Astrocyte (in vitro differentiated cells and primary cell): ENCODE results near the gene ZBTB16. TPM values are rescaled to one million over a fixed set of nuclear protein-coding genes. Genes with fewer than 3 reads are reported as not detected.

Experiments
- DNase-seq: peaks from one replicate; pipeline ENCODE4 v3.0.0-alpha.2; 2010; ENCODE audit warnings: low read depth
- FAIRE-seq: peaks from 2 replicates; lab custom pipeline; 2011; peaks lifted over from hg19 to GRCh38; lab: Jason Lieb, UNC
- H2AFZ ChIP-seq: 2 replicates; pipeline ENCODE4 v1.6.0; 2012; ENCODE audit warnings: low read depth, low read length, inconsistent platforms
- H3K27ac ChIP-seq: 2 replicates; pipeline ENCODE4 v1.5.1; 2011; ENCODE audit warnings: low read depth, low read length, inconsistent platforms
- H3K27me3 ChIP-seq: 2 replicates; pipeline ENCODE4 v1.6.0; 2011; ENCODE audit warnings: low read length, inconsistent platforms; ENCODE audit not compliant: insufficient read depth
- H3K36me3 ChIP-seq: 2 replicates; pipeline ENCODE4 v1.5.1; 2011; ENCODE audit warnings: low read length, inconsistent platforms; ENCODE audit not compliant: insufficient read depth
- H3K4me1 ChIP-seq: 2 replicates; pipeline ENCODE4 v1.5.1; 2011; ENCODE audit warnings: low read length, inconsistent platforms; ENCODE audit not compliant: insufficient read depth
- H3K4me2 ChIP-seq: 2 replicates; pipeline ENCODE4 v1.6.0; 2012; ENCODE audit warnings: low read length, inconsistent platforms
- H3K4me3 ChIP-seq: 2 replicates; pipeline ENCODE4 v1.5.1; 2011; ENCODE audit warnings: low read depth, mild to moderate bottlenecking, low read length, inconsistent platforms; ENCODE audit not compliant: insufficient read depth
- H3K79me2 ChIP-seq: 2 replicates; pipeline ENCODE4 v1.6.0; 2012; ENCODE audit warnings: mild to moderate bottlenecking, low read length, inconsistent platforms; ENCODE audit not compliant: insufficient read depth
- H3K9ac ChIP-seq: 2 replicates; pipeline ENCODE4 v1.6.0; 2012; ENCODE audit warnings: mild to moderate bottlenecking, low read length, inconsistent platforms
- H3K9me3 ChIP-seq: 2 replicates; pipeline ENCODE4 v1.5.1; 2012; ENCODE audit warnings: low read depth, mild to moderate bottlenecking, low read length, inconsistent platforms; ENCODE audit not compliant: insufficient read depth
- H4K20me1 ChIP-seq: 2 replicates; pipeline ENCODE4 v1.6.0; 2012; ENCODE audit warnings: low read length, inconsistent platforms; ENCODE audit not compliant: insufficient read depth
- H3K27ac Mint-ChIP-seq: one replicate; pipeline ENCODE4 v1.8.0; 2021; ENCODE audit warnings: mild to moderate bottlenecking, mixed read lengths; ENCODE audit not compliant: unreplicated experiment
- H3K27me3 Mint-ChIP-seq: one replicate; pipeline ENCODE4 v1.8.0; 2021; ENCODE audit warnings: low read depth, mixed read lengths; ENCODE audit not compliant: unreplicated experiment
- H3K36me3 Mint-ChIP-seq: one replicate; pipeline ENCODE4 v1.8.0; 2021; ENCODE audit warnings: low read depth, mixed read lengths; ENCODE audit not compliant: unreplicated experiment
- H3K4me1 Mint-ChIP-seq: one replicate; pipeline ENCODE4 v1.8.0; 2021; ENCODE audit warnings: low read depth, mixed read lengths; ENCODE audit not compliant: unreplicated experiment
- H3K4me3 Mint-ChIP-seq: one replicate; pipeline ENCODE4 v1.8.0; 2021; ENCODE audit warnings: mild to moderate bottlenecking, moderate library complexity, mixed read lengths; ENCODE audit not compliant: unreplicated experiment
- H3K9me3 Mint-ChIP-seq: one replicate; pipeline ENCODE4 v1.8.0; 2021; ENCODE audit warnings: mild to moderate bottlenecking, mixed read lengths; ENCODE audit not compliant: unreplicated experiment
- EZH2 ChIP-seq: IDR thresholded peaks from 2 replicates; pipeline ENCODE4 v1.6.1; 2012; ENCODE audit warnings: mild to moderate bottlenecking, low read length, inconsistent platforms; ENCODE audit not compliant: insufficient read depth
- total RNA-seq: library from RNA; stranded (reverse); gene quantifications from 2 replicates; pipeline ENCODE4 v1.2.1, GENCODE V29; 2021
- TF ChIP-seq, protein P1 (sequence below): IDR thresholded peaks from 2 replicates; pipeline ENCODE4 v1.5.1; 2011; ENCODE audit warnings: low read depth, mild to moderate bottlenecking, inconsistent platforms, low read length, moderate library complexity; ENCODE audit not compliant: insufficient read depth

ZBTB16 gene
- total RNA-seq, 1 donor from 2014 or later: 0.50 TPM

DNA sequence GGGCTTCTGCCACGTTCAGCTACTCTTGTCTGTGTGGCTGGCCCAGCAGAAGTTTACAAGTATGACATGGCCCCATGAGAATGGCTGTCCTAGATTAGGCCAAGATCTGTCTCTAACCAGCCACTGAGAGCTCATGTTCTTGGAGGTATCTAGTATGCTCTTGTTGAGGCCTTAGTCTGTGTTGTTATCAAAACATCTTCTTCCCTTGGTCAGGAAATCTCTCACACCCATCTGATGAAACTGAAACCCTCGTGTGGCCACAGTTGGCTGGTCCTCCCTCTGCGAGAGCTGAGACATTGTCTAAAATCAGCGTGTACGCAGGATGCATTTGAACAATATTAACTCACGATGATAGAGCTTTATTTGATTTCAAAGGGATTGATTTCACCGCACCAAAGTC, 127.7 kb downstream of the ZBTB16 start:
- H2AFZ ChIP-seq: no peak overlapping the region
- no peaks in the 10 kb centered on the region for H3K79me2 ChIP-seq
- DNase-seq: no peak
- peaks cover 17% of the 10 kb centered on the region for H3K9me3 Mint-ChIP-seq
- H3K27me3 ChIP-seq: peaks cover 25% of the 10 kb centered on the region
- FAIRE-seq: no peak
- peaks cover 39% of the 10 kb centered on the region for H3K27me3 Mint-ChIP-seq
- no peaks in the 10 kb centered on the region for H4K20me1 ChIP-seq
- H3K4me2 ChIP-seq: no peak overlapping the region
- H3K27ac Mint-ChIP-seq: no peak overlapping the region
- no peaks in the 10 kb centered on the region for H3K4me1 Mint-ChIP-seq
- TF ChIP-seq EZH2: no peak
- TF ChIP-seq, protein P1, sequence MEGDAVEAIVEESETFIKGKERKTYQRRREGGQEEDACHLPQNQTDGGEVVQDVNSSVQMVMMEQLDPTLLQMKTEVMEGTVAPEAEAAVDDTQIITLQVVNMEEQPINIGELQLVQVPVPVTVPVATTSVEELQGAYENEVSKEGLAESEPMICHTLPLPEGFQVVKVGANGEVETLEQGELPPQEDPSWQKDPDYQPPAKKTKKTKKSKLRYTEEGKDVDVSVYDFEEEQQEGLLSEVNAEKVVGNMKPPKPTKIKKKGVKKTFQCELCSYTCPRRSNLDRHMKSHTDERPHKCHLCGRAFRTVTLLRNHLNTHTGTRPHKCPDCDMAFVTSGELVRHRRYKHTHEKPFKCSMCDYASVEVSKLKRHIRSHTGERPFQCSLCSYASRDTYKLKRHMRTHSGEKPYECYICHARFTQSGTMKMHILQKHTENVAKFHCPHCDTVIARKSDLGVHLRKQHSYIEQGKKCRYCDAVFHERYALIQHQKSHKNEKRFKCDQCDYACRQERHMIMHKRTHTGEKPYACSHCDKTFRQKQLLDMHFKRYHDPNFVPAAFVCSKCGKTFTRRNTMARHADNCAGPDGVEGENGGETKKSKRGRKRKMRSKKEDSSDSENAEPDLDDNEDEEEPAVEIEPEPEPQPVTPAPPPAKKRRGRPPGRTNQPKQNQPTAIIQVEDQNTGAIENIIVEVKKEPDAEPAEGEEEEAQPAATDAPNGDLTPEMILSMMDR: no peak
- H3K4me3 ChIP-seq: no peak overlapping the region
- no peaks in the 10 kb centered on the region for H3K4me1 ChIP-seq
- no peak overlapping the region for H3K4me3 Mint-ChIP-seq
- H3K36me3 ChIP-seq: no peaks in the 10 kb centered on the region
- peaks cover 2% of the 10 kb centered on the region for H3K36me3 Mint-ChIP-seq
- H3K9me3 ChIP-seq: peaks cover 3% of the 10 kb centered on the region
- H3K27ac ChIP-seq: no peak overlapping the region
- H3K9ac ChIP-seq: no peak overlapping the region

DNA sequence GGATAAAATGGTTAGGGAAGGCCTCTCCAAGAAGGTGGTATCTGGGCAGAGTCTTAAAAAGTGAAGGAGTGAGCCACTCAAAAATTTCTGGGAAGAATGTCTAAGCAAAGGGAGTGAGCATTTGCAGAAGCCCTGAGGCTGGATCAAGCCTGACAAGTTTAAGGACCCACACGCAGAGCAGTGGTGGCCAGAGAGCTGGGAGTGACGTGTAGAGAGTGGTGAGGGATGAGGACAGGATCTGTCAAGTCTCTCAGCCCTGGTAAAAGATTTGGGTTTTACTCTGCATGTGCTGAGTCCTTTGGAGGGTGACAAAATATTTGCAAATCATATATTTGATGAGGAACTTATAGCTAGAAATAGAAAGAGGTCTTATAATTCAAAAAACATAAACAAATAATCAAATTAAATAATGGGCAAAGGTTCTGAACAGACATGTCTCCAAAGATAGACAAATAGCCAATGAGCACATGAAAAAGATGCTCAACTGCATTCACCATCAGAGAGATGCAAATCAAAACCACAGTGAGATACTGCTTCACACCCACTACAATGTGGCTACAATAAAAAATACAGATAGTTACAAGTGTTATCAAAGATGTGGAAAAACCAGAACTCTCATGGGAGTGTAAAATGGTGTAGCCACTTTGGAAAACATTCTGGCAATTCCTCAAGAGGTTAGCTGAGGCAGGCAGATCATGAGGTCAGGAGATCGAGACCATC, 129.5 kb downstream of the ZBTB16 start:
- H3K4me3 ChIP-seq: no peak overlapping the region
- no peak overlapping the region for H3K4me2 ChIP-seq
- FAIRE-seq (no peak), DNase-seq (no peak)
- Mint-ChIP-seq H3K4me3 (no peak overlapping the region), H3K36me3 (no peaks in the 10 kb centered on the region), H3K27me3 (peaks cover 34% of the 10 kb centered on the region), H3K4me1 (no peaks in the 10 kb centered on the region), H3K9me3 (peaks cover 17% of the 10 kb centered on the region), H3K27ac (no peak overlapping the region)
- H3K27me3 ChIP-seq: peaks cover 12% of the 10 kb centered on the region
- no peaks in the 10 kb centered on the region for H3K79me2 ChIP-seq
- no peak overlapping the region for H3K9ac ChIP-seq
- no peaks in the 10 kb centered on the region for H3K9me3 ChIP-seq
- H4K20me1 ChIP-seq: no peaks in the 10 kb centered on the region
- no peak overlapping the region for H3K27ac ChIP-seq
- TF ChIP-seq EZH2: no peak
- TF ChIP-seq, protein P1: no peak
- H2AFZ ChIP-seq: no peak overlapping the region
- no peaks in the 10 kb centered on the region for H3K4me1 ChIP-seq
- no peaks in the 10 kb centered on the region for H3K36me3 ChIP-seq

- Mint-ChIP-seq H3K27me3 (peaks cover 42% of the 10 kb centered on the region), H3K4me1 (no peaks in the 10 kb centered on the region), H3K4me3 (no peak overlapping the region), H3K9me3 (peaks cover 17% of the 10 kb centered on the region), H3K27ac (no peak overlapping the region), H3K36me3 (peaks cover 3% of the 10 kb centered on the region)
- no peak overlapping the region for H3K4me3 ChIP-seq
- no peaks in the 10 kb centered on the region for H3K36me3 ChIP-seq
- H2AFZ ChIP-seq: no peak overlapping the region
- H4K20me1 ChIP-seq: no peaks in the 10 kb centered on the region
- H3K9ac ChIP-seq: no peak overlapping the region
- no peak overlapping the region for H3K4me2 ChIP-seq
- TF ChIP-seq, protein P1: no peak
- TF ChIP-seq EZH2: no peak
- no peaks in the 10 kb centered on the region for H3K4me1 ChIP-seq
- peaks cover 14% of the 10 kb centered on the region for H3K27me3 ChIP-seq
- FAIRE-seq (no peak), DNase-seq (no peak)
- no peaks in the 10 kb centered on the region for H3K9me3 ChIP-seq
- no peak overlapping the region for H3K27ac ChIP-seq
- H3K79me2 ChIP-seq: no peaks in the 10 kb centered on the region
These were observed 131.1 kb downstream of the ZBTB16 start for GRCh38 chr11:114190630-114191029.
